Karpas-422 (cell line): ENCODE data around the gene ASIC5. TPM values are rescaled to one million over a fixed set of nuclear protein-coding genes. Genes with fewer than 3 reads are reported as not detected.

Source experiments
- DNase-seq: peaks from one replicate; pipeline ENCODE4 v3.0.0-alpha.2; 2015
- H2AFZ ChIP-seq: fragments of 200-600 bp; sonication (generic); 2 replicates; pipeline ENCODE4 v1.6.1; 2014; ENCODE audit warnings: antibody characterized with exemption, low read length, mixed read lengths
- H3K27ac ChIP-seq: fragments of 200-600 bp; sonication (generic); 2 replicates; pipeline ENCODE4 v1.5.1; 2014; ENCODE audit warnings: mild to moderate bottlenecking, low read length, moderate library complexity
- H3K27me3 ChIP-seq: fragments of 200-600 bp; sonication (generic); 2 replicates; pipeline ENCODE4 v1.6.1; 2014; ENCODE audit warnings: low read length, mixed read lengths
- H3K36me3 ChIP-seq: fragments of 200-600 bp; sonication (generic); 2 replicates; pipeline ENCODE4 v1.6.1; 2014; ENCODE audit warnings: low read length, mixed read lengths; ENCODE audit not compliant: insufficient read depth
- H3K4me1 ChIP-seq: fragments of 200-600 bp; sonication (generic); 2 replicates; pipeline ENCODE4 v1.6.1; 2014; ENCODE audit warnings: mild to moderate bottlenecking, low read length, mixed read lengths
- H3K4me2 ChIP-seq: fragments of 200-600 bp; sonication (generic); 2 replicates; pipeline ENCODE4 v1.6.1; 2014; ENCODE audit warnings: low read length, low read depth, mild to moderate bottlenecking; ENCODE audit not compliant: poor library complexity, severe bottlenecking
- H3K4me3 ChIP-seq: fragments of 200-600 bp; sonication (generic); 2 replicates; pipeline ENCODE4 v1.5.1; 2014; ENCODE audit warnings: mild to moderate bottlenecking, antibody characterized with exemption, low read length, mixed read lengths
- H3K79me2 ChIP-seq: fragments of 200-600 bp; sonication (generic); 2 replicates; pipeline ENCODE4 v1.6.1; 2014; ENCODE audit warnings: mild to moderate bottlenecking, low read length, mixed read lengths
- H3K9ac ChIP-seq: fragments of 200-600 bp; sonication (generic); 2 replicates; pipeline ENCODE4 v1.6.0; 2014; ENCODE audit warnings: low read length
- H3K9me2 ChIP-seq: fragments of 200-600 bp; sonication (generic), shearing (Covaris generic); replicated peaks from 2 replicates; pipeline ENCODE4 v1.6.0; 2014; ENCODE audit warnings: mild to moderate bottlenecking, low read length, moderate library complexity; ENCODE audit not compliant: insufficient read depth
- H3K9me3 ChIP-seq: fragments of 300-700, 200-600 bp; sonication (generic); 2 replicates; pipeline ENCODE4 v1.6.1; 2014; ENCODE audit warnings: low read length, mixed read lengths
- H4K20me1 ChIP-seq: fragments of 200-600 bp; sonication (generic); 2 replicates; pipeline ENCODE4 v1.6.1; 2014; ENCODE audit warnings: mild to moderate bottlenecking, antibody characterized with exemption, low read length, low read depth; ENCODE audit not compliant: insufficient read depth
- total RNA-seq: library from RNA; depleted of rRNA; stranded (reverse); fragments of >200 nt; shearing (Covaris generic); gene quantifications from 2 replicates; pipeline ENCODE4 v1.2.3, GENCODE V29; 2014; ENCODE audit warnings: low replicate concordance

Gene ASIC5
- total RNA-seq, 1 experiment from 2014 or later: not detected

DNA sequence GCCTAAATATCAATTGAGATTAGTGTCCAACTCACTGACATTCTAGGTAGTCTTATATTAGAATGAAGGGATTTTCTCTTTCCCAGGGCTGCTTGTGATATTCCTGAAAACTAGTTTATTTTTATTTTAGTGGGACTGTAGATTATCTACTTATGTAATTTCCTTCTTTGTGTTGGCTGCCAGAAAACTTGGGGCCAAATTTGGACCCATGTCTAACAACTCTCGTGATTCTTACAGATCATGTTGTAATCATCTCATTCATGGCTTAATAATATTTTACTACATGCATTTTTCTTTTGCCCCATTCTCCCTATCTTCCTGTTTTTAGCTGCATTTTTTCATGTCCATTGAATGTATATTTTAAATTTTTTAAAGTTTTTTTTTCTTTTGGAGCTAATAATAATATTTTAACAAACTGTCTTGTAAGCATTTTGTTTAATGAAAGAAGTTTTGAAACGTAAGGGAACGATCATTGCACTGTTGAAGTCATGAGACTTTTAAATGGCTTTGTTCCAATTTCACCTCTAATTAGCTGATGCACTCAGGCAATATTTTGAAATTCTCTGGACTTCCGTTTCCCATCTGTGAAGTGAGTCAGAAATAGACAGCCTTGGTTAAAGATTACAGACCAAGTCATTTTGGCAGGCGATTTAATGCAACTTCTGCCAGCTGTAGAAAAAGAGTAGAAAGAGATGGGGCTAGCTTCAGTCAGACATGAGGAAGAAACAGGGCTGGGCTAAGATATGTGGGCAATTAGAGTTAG is 23.1 kb upstream of the ASIC5 start:
- no peak overlapping the region for H3K27ac ChIP-seq
- H3K36me3 ChIP-seq: no peaks in the 10 kb centered on the region
- H3K9me3 ChIP-seq: no peaks in the 10 kb centered on the region
- H3K27me3 ChIP-seq: no peaks in the 10 kb centered on the region
- DNase-seq: no peak
- H3K4me3 ChIP-seq: no peak overlapping the region
- H4K20me1 ChIP-seq: no peaks in the 10 kb centered on the region
- H2AFZ ChIP-seq: no peak overlapping the region; the same call in 1 of the 2 replicates
- no peak overlapping the region for H3K9ac ChIP-seq
- H3K4me2 ChIP-seq: no peak overlapping the region
- H3K9me2 ChIP-seq: no peaks in the 10 kb centered on the region
- H3K4me1 ChIP-seq: no peaks in the 10 kb centered on the region
- no peaks in the 10 kb centered on the region for H3K79me2 ChIP-seq

DNA sequence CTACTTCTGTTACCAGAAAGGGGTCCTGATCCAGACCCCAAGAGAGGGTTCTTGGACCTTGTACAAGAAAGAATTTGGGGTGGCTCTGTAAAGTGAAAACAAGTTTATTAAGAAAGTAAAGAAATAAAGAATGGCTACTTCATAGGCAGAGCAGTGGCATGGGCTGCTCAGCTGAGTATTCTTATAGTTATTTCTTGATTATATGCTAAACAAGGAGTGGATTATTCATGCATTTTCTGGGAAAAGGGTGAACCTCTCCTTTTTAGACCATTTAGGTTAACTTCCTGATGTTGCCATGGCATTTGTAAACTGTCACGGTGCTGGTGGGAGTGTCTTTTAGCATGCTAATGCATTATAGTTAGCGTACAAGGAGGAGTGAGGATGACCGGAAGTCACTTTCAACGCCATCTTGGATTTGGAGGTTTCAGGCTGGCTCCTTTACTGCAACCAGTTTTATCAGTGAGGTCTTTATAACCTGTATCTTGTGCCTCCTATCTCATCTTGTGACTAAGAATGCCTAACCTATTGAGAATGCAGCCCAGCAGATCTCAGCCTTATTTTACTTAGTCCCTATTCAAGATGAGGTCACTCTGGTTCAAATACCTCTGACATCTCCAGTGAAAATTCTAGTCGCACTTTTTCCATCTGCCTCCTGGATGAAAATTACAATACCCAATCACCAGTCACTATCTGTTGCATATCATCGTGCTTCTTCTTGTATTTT is 21.9 kb upstream of the ASIC5 start:
- no peaks in the 10 kb centered on the region for H3K27me3 ChIP-seq
- no peaks in the 10 kb centered on the region for H3K36me3 ChIP-seq
- no peak overlapping the region for H3K4me3 ChIP-seq
- H3K79me2 ChIP-seq: no peaks in the 10 kb centered on the region
- H4K20me1 ChIP-seq: no peaks in the 10 kb centered on the region
- H3K27ac ChIP-seq: no peak overlapping the region
- H3K9me2 ChIP-seq: no peaks in the 10 kb centered on the region
- H3K9me3 ChIP-seq: no peaks in the 10 kb centered on the region
- no peaks in the 10 kb centered on the region for H3K4me1 ChIP-seq
- peak overlapping the region; percentile 55; the same call in 1 of the 2 replicates for H2AFZ ChIP-seq
- no peak for DNase-seq
- H3K9ac ChIP-seq: no peak overlapping the region
- no peak overlapping the region for H3K4me2 ChIP-seq

DNA sequence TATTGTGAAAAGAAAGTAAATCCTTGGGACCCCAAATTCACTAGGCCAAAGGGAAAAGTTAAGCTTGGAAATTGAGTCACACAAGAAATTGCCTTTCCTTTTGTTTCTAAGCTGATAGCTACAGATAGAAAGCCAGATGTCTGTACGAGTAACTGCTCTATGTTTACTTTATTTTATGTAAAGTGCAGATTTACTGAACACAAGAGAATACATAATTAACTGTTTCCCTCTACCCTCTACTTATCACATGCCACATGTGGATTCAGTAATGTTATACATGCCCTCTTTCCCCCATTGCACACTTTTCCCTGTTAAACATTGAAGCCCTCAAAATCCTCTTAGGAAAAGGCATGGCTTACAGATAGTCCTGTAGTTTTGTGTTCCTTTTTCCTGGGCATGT is 21.0 kb upstream of the ASIC5 start:
- Histone ChIP-seq H3K4me1 (no peaks in the 10 kb centered on the region), H4K20me1 (no peaks in the 10 kb centered on the region), H3K36me3 (no peaks in the 10 kb centered on the region), H2AFZ (0 out of 2 replicates have a peak overlapping the region, but pooled peaks have one; percentile 15), H3K27ac (no peak overlapping the region), H3K4me3 (no peak overlapping the region), H3K9ac (no peak overlapping the region), H3K79me2 (no peaks in the 10 kb centered on the region), H3K9me2 (no peaks in the 10 kb centered on the region), H3K4me2 (no peak overlapping the region), H3K27me3 (no peaks in the 10 kb centered on the region), H3K9me3 (no peaks in the 10 kb centered on the region)
- DNase-seq: no peak

DNA sequence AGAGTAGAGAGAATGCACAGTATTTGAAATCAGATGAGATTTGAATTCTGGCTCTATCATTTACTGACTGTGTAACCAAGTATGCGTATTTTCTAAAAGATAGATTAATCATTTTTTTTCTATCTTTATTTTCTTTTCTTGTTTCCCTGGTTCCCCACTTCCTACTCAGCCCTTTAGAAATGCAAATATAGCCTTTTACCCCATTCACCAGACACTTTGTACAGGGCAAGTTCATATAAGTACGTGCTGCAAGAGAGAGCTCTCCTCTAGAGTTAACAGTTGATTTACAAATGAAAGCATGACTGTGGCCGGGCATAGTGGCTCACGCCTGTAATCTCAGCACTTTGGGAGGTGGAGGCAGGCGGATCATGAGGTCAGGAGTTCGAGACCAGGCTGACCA is 19.6 kb upstream of the ASIC5 start:
- no peak overlapping the region for H3K4me3 ChIP-seq
- H3K9me3 ChIP-seq: no peaks in the 10 kb centered on the region

DNA sequence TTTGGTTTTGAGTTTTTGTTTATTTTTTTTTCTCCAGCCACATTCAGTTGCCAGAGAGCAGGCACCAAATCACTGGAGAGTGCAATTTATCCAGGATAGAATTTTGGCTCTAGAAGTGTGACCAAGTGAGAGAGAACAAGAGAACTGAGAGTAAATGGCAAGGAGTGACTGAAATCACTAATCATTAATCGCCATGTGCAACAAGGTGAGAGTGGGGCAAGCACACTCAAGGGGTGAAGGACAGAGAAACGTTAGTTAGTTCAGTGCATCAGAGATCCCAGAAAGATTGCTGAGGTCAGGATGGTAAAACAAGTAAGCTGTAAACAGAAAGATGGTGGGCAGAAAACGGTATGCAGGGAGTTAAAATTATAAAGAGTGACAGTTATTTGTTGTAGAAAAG is 17.8 kb upstream of the ASIC5 start:
- H3K9me2 ChIP-seq: no peaks in the 10 kb centered on the region
- H3K4me2 ChIP-seq: no peak overlapping the region
- H3K9me3 ChIP-seq: no peaks in the 10 kb centered on the region
- H3K27me3 ChIP-seq: no peaks in the 10 kb centered on the region
- no peak overlapping the region for H3K4me3 ChIP-seq
- H3K36me3 ChIP-seq: no peaks in the 10 kb centered on the region
- no peaks in the 10 kb centered on the region for H3K4me1 ChIP-seq
- no peaks in the 10 kb centered on the region for H4K20me1 ChIP-seq
- no peak overlapping the region for H3K9ac ChIP-seq
- H2AFZ ChIP-seq: no peak overlapping the region
- no peak overlapping the region for H3K27ac ChIP-seq
- DNase-seq: no peak
- no peaks in the 10 kb centered on the region for H3K79me2 ChIP-seq

More for the DNA sequence above, 19.6 kb upstream of the ASIC5 start:
- Histone ChIP-seq H3K9me2 (no peaks in the 10 kb centered on the region), H3K27ac (no peak overlapping the region), H2AFZ (no peak overlapping the region), H3K36me3 (no peaks in the 10 kb centered on the region), H3K4me2 (no peak overlapping the region), H3K4me1 (no peaks in the 10 kb centered on the region), H4K20me1 (no peaks in the 10 kb centered on the region), H3K79me2 (no peaks in the 10 kb centered on the region), H3K27me3 (no peaks in the 10 kb centered on the region), H3K9ac (no peak overlapping the region)
- DNase-seq: no peak

DNA sequence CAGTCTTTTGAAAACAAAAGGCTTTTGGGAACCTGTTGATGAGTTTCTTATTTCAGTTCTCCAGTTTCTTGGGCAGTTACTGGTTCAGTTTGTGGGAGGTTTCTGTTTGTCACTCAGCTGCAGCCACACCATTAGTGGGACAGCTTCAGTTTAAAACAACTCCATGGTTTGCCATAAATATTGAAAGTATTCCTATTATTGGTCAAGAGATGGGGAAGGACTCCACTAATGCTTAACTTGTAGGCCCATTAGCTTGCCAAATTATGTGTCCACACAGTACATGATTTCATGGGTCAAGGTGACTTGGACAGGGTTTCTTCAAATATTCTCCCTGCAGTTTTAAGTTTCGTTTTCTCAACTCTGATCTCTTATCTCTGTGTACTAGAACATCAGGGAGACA is 15.5 kb upstream of the ASIC5 start:
- Histone ChIP-seq H2AFZ (0 out of 2 replicates have a peak overlapping the region, but pooled peaks have one; percentile 39), H4K20me1 (no peaks in the 10 kb centered on the region)

DNA sequence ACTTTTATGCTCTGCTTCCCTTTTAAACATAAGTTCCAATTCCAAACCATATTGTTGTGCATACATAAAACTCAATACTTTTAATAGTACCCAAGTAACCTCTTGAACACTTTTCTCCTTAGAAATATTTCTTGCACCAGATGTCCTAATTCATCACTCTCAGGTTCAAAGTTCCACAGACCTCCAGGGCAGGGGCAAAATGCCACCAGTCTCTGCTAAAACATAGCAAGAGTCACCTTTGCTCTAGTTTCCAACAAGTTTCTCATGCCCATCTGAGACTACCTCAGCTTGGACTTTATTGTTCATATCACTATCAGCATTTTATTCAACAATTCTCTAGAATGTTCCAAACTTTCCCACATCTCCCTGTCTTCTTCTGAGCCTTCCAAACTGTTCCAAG is 13.7 kb upstream of the ASIC5 start:
- Histone ChIP-seq H3K4me1 (peaks cover 6% of the 10 kb centered on the region), H2AFZ (no peak overlapping the region), H3K36me3 (no peaks in the 10 kb centered on the region), H3K9ac (no peak overlapping the region), H3K4me2 (no peak overlapping the region), H3K27ac (no peak overlapping the region), H4K20me1 (no peaks in the 10 kb centered on the region), H3K79me2 (no peaks in the 10 kb centered on the region), H3K27me3 (no peaks in the 10 kb centered on the region), H3K9me2 (no peaks in the 10 kb centered on the region), H3K9me3 (peaks cover 10% of the 10 kb centered on the region; the same call in 1 of the 2 replicates), H3K4me3 (no peak overlapping the region)
- no peak for DNase-seq

More for the DNA sequence above, 15.5 kb upstream of the ASIC5 start:
- DNase-seq: no peak
- no peaks in the 10 kb centered on the region for H3K9me2 ChIP-seq
- peak overlapping the region; percentile 26 for H3K4me2 ChIP-seq
- no peak overlapping the region for H3K4me3 ChIP-seq
- H3K27ac ChIP-seq: no peak overlapping the region
- H3K36me3 ChIP-seq: no peaks in the 10 kb centered on the region
- H3K9ac ChIP-seq: no peak overlapping the region
- H3K9me3 ChIP-seq: no peaks in the 10 kb centered on the region
- peaks cover 6% of the 10 kb centered on the region for H3K4me1 ChIP-seq
- no peaks in the 10 kb centered on the region for H3K27me3 ChIP-seq
- no peaks in the 10 kb centered on the region for H3K79me2 ChIP-seq

DNA sequence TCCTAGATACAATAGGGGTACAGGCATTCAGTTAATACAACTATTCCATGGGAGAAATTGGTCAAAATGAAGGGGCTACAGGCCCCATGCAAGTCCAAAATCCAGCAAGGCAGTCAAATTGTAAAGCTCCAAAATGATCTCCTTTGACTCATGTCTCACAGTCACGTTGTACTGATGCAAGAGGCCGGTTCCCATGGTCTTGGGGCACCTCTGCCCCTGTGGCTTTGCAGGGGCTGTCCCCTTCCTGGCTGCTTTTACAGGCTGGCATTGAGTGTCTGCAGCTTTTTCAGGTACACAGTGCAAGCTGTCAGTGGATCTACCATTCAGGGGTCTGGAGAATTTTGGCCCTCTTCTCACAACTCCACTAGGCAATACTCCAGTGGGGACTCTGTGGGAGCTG is 12.5 kb upstream of the ASIC5 start:
- H3K27ac ChIP-seq: no peak overlapping the region
- H3K4me1 ChIP-seq: peaks cover 6% of the 10 kb centered on the region
- H3K4me3 ChIP-seq: no peak overlapping the region
- H2AFZ ChIP-seq: no peak overlapping the region
- no peak for DNase-seq
- H3K9me2 ChIP-seq: no peaks in the 10 kb centered on the region
- H3K36me3 ChIP-seq: no peaks in the 10 kb centered on the region
- no peaks in the 10 kb centered on the region for H4K20me1 ChIP-seq
- H3K9me3 ChIP-seq: peaks cover 17% of the 10 kb centered on the region; the same call in 1 of the 2 replicates
- H3K4me2 ChIP-seq: no peak overlapping the region
- no peaks in the 10 kb centered on the region for H3K79me2 ChIP-seq
- no peak overlapping the region for H3K9ac ChIP-seq
- peaks cover 3% of the 10 kb centered on the region; the same call in 1 of the 2 replicates for H3K27me3 ChIP-seq
